Type B pancreatic cell (in vitro differentiated cells): ENCODE measurements around the gene RASSF9. TPM values are rescaled to one million over a fixed set of nuclear protein-coding genes. Genes with fewer than 3 reads are reported as not detected.

Experiments
- DNase-seq: peaks from one replicate; pipeline ENCODE4 v3.0.0; 2021; ENCODE audit warnings: mixed read lengths; ENCODE audit not compliant: unreplicated experiment; ENCODE audit errors: extremely low spot score
- H3K27ac Mint-ChIP-seq: 2 replicates; pipeline ENCODE4 v1.8.0; 2021; ENCODE audit warnings: mild to moderate bottlenecking, mixed read lengths
- H3K27me3 Mint-ChIP-seq: 2 replicates; pipeline ENCODE4 v1.8.0; 2021; ENCODE audit warnings: mixed read lengths
- H3K36me3 Mint-ChIP-seq: 2 replicates; pipeline ENCODE4 v1.8.0; 2021; ENCODE audit warnings: mixed read lengths
- H3K4me1 Mint-ChIP-seq: one replicate; pipeline ENCODE4 v1.8.0; 2021; ENCODE audit warnings: mixed read lengths; ENCODE audit not compliant: unreplicated experiment
- H3K4me3 Mint-ChIP-seq: 2 replicates; pipeline ENCODE4 v1.8.0; 2021; ENCODE audit warnings: mild to moderate bottlenecking, mixed read lengths
- H3K9me3 Mint-ChIP-seq: 2 replicates; pipeline ENCODE4 v1.8.0; 2021; ENCODE audit warnings: mixed read lengths
- CTCF ChIP-seq: fragments of 200-600 bp; sonication (generic); conservative IDR thresholded peaks from 2 replicates; pipeline ENCODE4 v1.5.0; 2021; ENCODE audit warnings: antibody characterized with exemption, mild to moderate bottlenecking
- total RNA-seq: library from RNA; stranded (reverse); gene quantifications from 2 replicates; pipeline ENCODE4 v1.2.1, GENCODE V29; 2021; ENCODE audit warnings: low replicate concordance

Gene RASSF9
- total RNA-seq, 1 donor from 2014 or later, result 2.0 TPM

- TF ChIP-seq CTCF, result no peak
- H3K4me3 Mint-ChIP-seq, result no peak overlapping the region
- peaks cover 10% of the 10 kb centered on the region for H3K4me1 Mint-ChIP-seq
- H3K9me3 Mint-ChIP-seq, result no peaks in the 10 kb centered on the region
- no peaks in the 10 kb centered on the region for H3K27me3 Mint-ChIP-seq
- no peak overlapping the region for H3K27ac Mint-ChIP-seq
- no peaks in the 10 kb centered on the region for H3K36me3 Mint-ChIP-seq
- no peak for DNase-seq
Observed at GRCh38 chr12:85775091-85775490, 61.1 kb downstream of the RASSF9 start.

GRCh38 chr12:85765453-85765869, 70.7 kb downstream of the RASSF9 start:
- DNase-seq, result no peak

GRCh38 chr12:85759623-85760022, 76.6 kb downstream of the RASSF9 start:
- Mint-ChIP-seq H3K4me1 (no peaks in the 10 kb centered on the region), H3K27ac (no peak overlapping the region), H3K36me3 (peaks cover 9% of the 10 kb centered on the region), H3K27me3 (no peaks in the 10 kb centered on the region), H3K9me3 (peaks cover 5% of the 10 kb centered on the region), H3K4me3 (no peak overlapping the region)
- no peak for DNase-seq
- TF ChIP-seq CTCF, result no peak

More at GRCh38 chr12:85765453-85765869, 70.7 kb downstream of the RASSF9 start:
- Mint-ChIP-seq H3K36me3 (no peaks in the 10 kb centered on the region), H3K27me3 (no peaks in the 10 kb centered on the region), H3K9me3 (no peaks in the 10 kb centered on the region), H3K27ac (no peak overlapping the region), H3K4me1 (peaks cover 1% of the 10 kb centered on the region), H3K4me3 (no peak overlapping the region)
- TF ChIP-seq CTCF, result no peak

- peaks cover 12% of the 10 kb centered on the region for H3K36me3 Mint-ChIP-seq
- no peak for TF ChIP-seq CTCF
- no peaks in the 10 kb centered on the region for H3K27me3 Mint-ChIP-seq
- peaks cover 8% of the 10 kb centered on the region for H3K9me3 Mint-ChIP-seq
- H3K27ac Mint-ChIP-seq, result no peak overlapping the region
- H3K4me3 Mint-ChIP-seq, result no peak overlapping the region
- DNase-seq, result no peak
- no peaks in the 10 kb centered on the region for H3K4me1 Mint-ChIP-seq
Observed at GRCh38 chr12:85759091-85759490, 77.1 kb downstream of the RASSF9 start.

GRCh38 chr12:85755760-85756159, 80.4 kb downstream of the RASSF9 start:
- Mint-ChIP-seq H3K27ac (no peak overlapping the region), H3K27me3 (no peaks in the 10 kb centered on the region), H3K4me1 (no peaks in the 10 kb centered on the region), H3K36me3 (peaks cover 12% of the 10 kb centered on the region), H3K4me3 (no peak overlapping the region), H3K9me3 (peaks cover 8% of the 10 kb centered on the region)
- TF ChIP-seq CTCF, result no peak
- DNase-seq, result no peak

Other genes starting within 250 kb of the RASSF9 start
- gene NTS, start 37.9 kb upstream of the RASSF9 start, total RNA-seq, result 75.7 and 117 TPM in 2 replicates